ENCODE results near the gene SERPINA5.

The SERPINA5 gene

DNA sequence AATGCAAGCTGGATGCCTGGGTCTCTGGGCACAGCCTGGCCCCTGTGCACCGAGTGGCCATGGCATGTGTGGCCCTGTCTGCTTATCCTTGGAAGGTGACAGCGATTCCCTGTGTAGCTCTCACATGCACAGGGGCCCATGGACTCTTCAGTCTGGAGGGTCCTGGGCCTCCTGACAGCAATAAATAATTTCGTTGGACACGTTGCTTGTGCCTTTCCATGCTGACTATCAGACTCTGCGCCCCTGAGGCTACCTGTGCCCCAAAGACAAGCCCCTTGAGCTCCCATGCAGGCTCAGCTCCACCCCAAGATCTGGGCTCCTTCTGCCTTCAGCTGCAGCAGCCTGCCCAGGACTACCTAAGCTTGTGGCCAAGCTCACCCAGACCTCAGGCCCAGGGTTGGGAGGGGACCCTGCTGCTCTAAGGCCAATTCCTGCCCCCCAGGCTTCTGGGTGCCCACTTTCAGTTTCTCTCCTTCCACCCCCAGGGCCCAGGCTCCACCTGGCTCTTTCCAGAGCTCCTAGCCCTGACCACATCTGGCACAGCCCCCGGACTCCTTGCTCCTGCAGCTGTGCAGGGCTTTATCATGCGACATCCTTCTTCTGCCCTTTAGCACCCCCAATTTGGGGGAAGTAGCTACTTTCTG is 42.8 kb downstream of the SERPINA5 start:
- Histone ChIP-seq H3K4me1 (ENCODE audit: control insufficient read depth in 1 of 2, insufficient read depth in 2 of 2, low read length in 2 of 2) (no peaks in the 10 kb centered on the region), H3K36me3 (ENCODE audit: control insufficient read depth in 1 of 2, insufficient read depth in 2 of 2, low read length in 2 of 2) (no peaks in the 10 kb centered on the region), H2BK12ac (ENCODE audit: low read length) (no peak overlapping the region), H3K4me3 (ENCODE audit: low read depth, low read length) (no peak overlapping the region), H3K4ac (ENCODE audit: low read depth, low read length) (no peak overlapping the region), H2BK120ac (ENCODE audit: insufficient read depth, low read length, poor library complexity) (no peak overlapping the region), H2AFZ (ENCODE audit: insufficient read depth, low read length, poor library complexity) (no peak overlapping the region), H3K9me3 (ENCODE audit: insufficient read depth, low read depth, low read length) (peaks cover 14% of the 10 kb centered on the region), H4K91ac (ENCODE audit: low read depth, low read length) (no peak overlapping the region), H3K79me2 (ENCODE audit: control insufficient read depth, insufficient read depth, low read length, poor library complexity) (no peaks in the 10 kb centered on the region), H3K27me3 (ENCODE audit: insufficient read depth, low read length) (no peaks in the 10 kb centered on the region), H2AK5ac (ENCODE audit: low read length) (no peak overlapping the region), H3K14ac (ENCODE audit: low read length) (no peak overlapping the region), H3K79me1 (ENCODE audit: low read length) (no peaks in the 10 kb centered on the region), H3K4me2 (ENCODE audit: low read length) (no peak overlapping the region), H3K9ac (ENCODE audit: low read length) (no peak overlapping the region), H3K23ac (ENCODE audit: low read length) (no peak overlapping the region), H4K12ac (ENCODE audit: low read depth, low read length) (no peak overlapping the region), H3K18ac (ENCODE audit: low read length) (no peak overlapping the region), H2BK5ac (ENCODE audit: low read depth, low read length, poor library complexity) (no peak overlapping the region), H4K8ac (ENCODE audit: low read depth, low read length) (no peak overlapping the region), H3K27ac (ENCODE audit: low read depth, low read length) (no peak overlapping the region)
- no CpG with 5 or more reads among the region's 7 CpGs for WGBS (ENCODE audit: extremely low coverage, insufficient coverage, insufficient read length)
- no peak for DNase-seq

DNA sequence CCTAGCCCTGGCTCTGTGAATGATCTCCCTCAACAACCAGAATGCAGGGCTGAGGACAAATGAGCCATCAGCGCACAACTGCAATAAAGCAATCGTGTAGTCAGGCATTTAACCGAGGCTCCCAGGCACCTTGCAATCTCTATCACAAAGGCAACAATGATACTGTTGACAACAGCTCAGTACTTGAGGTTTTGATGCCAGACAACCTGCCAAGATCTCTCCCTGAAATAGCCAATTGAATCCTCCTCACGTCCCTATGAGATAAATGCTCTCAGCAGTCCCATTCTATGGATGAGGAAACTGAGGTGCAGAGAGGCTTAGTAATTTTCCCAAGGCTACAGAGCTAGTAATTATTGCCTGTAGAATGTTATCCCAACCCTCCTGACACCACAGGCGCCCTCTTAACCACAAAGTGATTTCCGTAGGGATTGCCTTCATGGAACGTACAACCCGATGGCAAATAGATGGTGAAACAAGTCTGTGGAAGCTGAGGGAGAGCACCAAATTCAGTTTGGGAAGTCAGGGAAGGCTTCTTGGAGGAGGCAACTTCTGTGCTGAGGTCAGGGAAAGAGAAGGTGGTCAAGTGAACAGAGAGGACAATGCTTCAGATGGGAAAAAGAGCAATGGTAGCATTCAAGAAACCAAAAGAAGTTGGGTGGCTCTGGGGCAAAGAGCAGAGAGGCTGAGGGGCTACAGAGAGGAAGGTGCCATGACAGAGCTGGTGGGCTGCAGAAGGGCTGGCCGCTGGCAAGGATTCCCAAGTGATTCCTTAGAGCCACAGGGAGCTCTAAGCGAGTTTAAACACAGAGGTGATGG is 43.5 kb downstream of the SERPINA5 start:
- Histone ChIP-seq H3K9ac (ENCODE audit: low read length) (no peak overlapping the region), H3K4ac (ENCODE audit: low read depth, low read length) (no peak overlapping the region), H3K36me3 (ENCODE audit: control insufficient read depth in 1 of 2, insufficient read depth in 2 of 2, low read length in 2 of 2) (no peaks in the 10 kb centered on the region), H3K14ac (ENCODE audit: low read length) (no peak overlapping the region), H2BK120ac (ENCODE audit: insufficient read depth, low read length, poor library complexity) (no peak overlapping the region), H3K9me3 (ENCODE audit: insufficient read depth, low read depth, low read length) (peaks cover 10% of the 10 kb centered on the region), H3K4me1 (ENCODE audit: control insufficient read depth in 1 of 2, insufficient read depth in 2 of 2, low read length in 2 of 2) (no peaks in the 10 kb centered on the region), H3K18ac (ENCODE audit: low read length) (no peak overlapping the region), H4K8ac (ENCODE audit: low read depth, low read length) (no peak overlapping the region), H3K27me3 (ENCODE audit: insufficient read depth, low read length) (no peaks in the 10 kb centered on the region), H2BK12ac (ENCODE audit: low read length) (no peak overlapping the region), H2AK5ac (ENCODE audit: low read length) (no peak overlapping the region), H3K27ac (ENCODE audit: low read depth, low read length) (no peak overlapping the region), H3K79me2 (ENCODE audit: control insufficient read depth, insufficient read depth, low read length, poor library complexity) (no peaks in the 10 kb centered on the region), H2AFZ (ENCODE audit: insufficient read depth, low read length, poor library complexity) (no peak overlapping the region), H4K91ac (ENCODE audit: low read depth, low read length) (no peak overlapping the region), H4K12ac (ENCODE audit: low read depth, low read length) (no peak overlapping the region), H3K4me3 (ENCODE audit: low read depth, low read length) (no peak overlapping the region), H3K4me2 (ENCODE audit: low read length) (no peak overlapping the region), H3K79me1 (ENCODE audit: low read length) (no peaks in the 10 kb centered on the region), H2BK5ac (ENCODE audit: low read depth, low read length, poor library complexity) (no peak overlapping the region), H3K23ac (ENCODE audit: low read length) (peak overlapping the region; percentile 40)
- no CpG with 5 or more reads among the region's 10 CpGs for WGBS (ENCODE audit: extremely low coverage, insufficient coverage, insufficient read length)
- DNase-seq = no peak

DNA sequence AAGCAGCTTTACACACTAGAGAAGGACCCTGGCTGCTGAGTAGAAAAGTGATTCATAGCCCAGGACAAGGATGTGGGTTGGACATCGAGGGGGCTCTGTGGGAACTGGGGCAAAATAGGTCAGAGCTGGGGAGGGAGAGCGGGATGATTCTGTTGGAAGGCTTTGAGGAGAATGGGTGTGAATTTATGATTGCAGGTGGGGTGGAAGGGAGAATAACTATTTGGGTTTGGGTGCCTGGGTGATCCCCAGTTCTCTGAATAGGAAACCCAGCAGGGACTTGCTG is 44.1 kb downstream of the SERPINA5 start:
- Histone ChIP-seq H3K4me2 (ENCODE audit: low read length) (no peak overlapping the region), H2BK5ac (ENCODE audit: low read depth, low read length, poor library complexity) (no peak overlapping the region), H3K4ac (ENCODE audit: low read depth, low read length) (no peak overlapping the region), H2AK5ac (ENCODE audit: low read length) (no peak overlapping the region), H3K14ac (ENCODE audit: low read length) (no peak overlapping the region), H2AFZ (ENCODE audit: insufficient read depth, low read length, poor library complexity) (no peak overlapping the region), H2BK120ac (ENCODE audit: insufficient read depth, low read length, poor library complexity) (no peak overlapping the region), H3K79me2 (ENCODE audit: control insufficient read depth, insufficient read depth, low read length, poor library complexity) (no peaks in the 10 kb centered on the region), H3K18ac (ENCODE audit: low read length) (no peak overlapping the region), H4K91ac (ENCODE audit: low read depth, low read length) (no peak overlapping the region), H3K79me1 (ENCODE audit: low read length) (no peaks in the 10 kb centered on the region), H3K36me3 (ENCODE audit: control insufficient read depth in 1 of 2, insufficient read depth in 2 of 2, low read length in 2 of 2) (no peaks in the 10 kb centered on the region), H3K4me3 (ENCODE audit: low read depth, low read length) (no peak overlapping the region), H4K8ac (ENCODE audit: low read depth, low read length) (no peak overlapping the region), H3K9ac (ENCODE audit: low read length) (no peak overlapping the region), H4K12ac (ENCODE audit: low read depth, low read length) (no peak overlapping the region), H3K27ac (ENCODE audit: low read depth, low read length) (no peak overlapping the region), H3K9me3 (ENCODE audit: insufficient read depth, low read depth, low read length) (peaks cover 7% of the 10 kb centered on the region), H3K23ac (ENCODE audit: low read length) (no peak overlapping the region), H2BK12ac (ENCODE audit: low read length) (no peak overlapping the region), H3K4me1 (ENCODE audit: control insufficient read depth in 1 of 2, insufficient read depth in 2 of 2, low read length in 2 of 2) (no peaks in the 10 kb centered on the region), H3K27me3 (ENCODE audit: insufficient read depth, low read length) (no peaks in the 10 kb centered on the region)
- no peak for DNase-seq
- WGBS (ENCODE audit: extremely low coverage, insufficient coverage, insufficient read length) = no CpG with 5 or more reads among the region's 2 CpGs

DNA sequence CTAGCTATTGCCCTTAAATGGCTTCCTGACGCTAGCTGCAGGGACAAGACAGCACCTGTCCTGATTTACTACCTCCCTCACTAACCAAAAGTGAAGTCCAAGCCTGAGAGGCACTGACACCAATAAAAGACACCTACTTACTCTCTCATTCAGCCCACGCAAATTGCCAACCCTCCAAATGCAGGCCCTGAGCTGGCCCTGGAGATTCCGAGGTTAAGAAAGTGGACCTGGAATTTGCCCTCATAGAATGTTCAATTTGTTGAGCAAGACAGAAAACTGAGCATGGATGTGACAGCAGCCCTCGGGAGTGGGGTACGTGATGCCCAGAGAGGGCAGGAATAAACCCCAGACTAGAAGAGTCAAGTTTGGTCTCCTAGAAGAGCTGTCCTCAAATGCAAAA is 47.4 kb downstream of the SERPINA5 start:
- H3K9me3 ChIP-seq (ENCODE audit: insufficient read depth, low read depth, low read length) = peaks cover 3% of the 10 kb centered on the region

More for the DNA sequence above, 47.4 kb downstream of the SERPINA5 start:
- no peak for DNase-seq
- Histone ChIP-seq H3K23ac (ENCODE audit: low read length) (no peak overlapping the region), H4K8ac (ENCODE audit: low read depth, low read length) (no peak overlapping the region), H3K79me1 (ENCODE audit: low read length) (no peaks in the 10 kb centered on the region), H3K9ac (ENCODE audit: low read length) (no peak overlapping the region), H3K14ac (ENCODE audit: low read length) (no peak overlapping the region), H3K4ac (ENCODE audit: low read depth, low read length) (no peak overlapping the region), H3K79me2 (ENCODE audit: control insufficient read depth, insufficient read depth, low read length, poor library complexity) (no peaks in the 10 kb centered on the region), H3K4me1 (ENCODE audit: control insufficient read depth in 1 of 2, insufficient read depth in 2 of 2, low read length in 2 of 2) (no peaks in the 10 kb centered on the region), H3K4me2 (ENCODE audit: low read length) (no peak overlapping the region), H2BK5ac (ENCODE audit: low read depth, low read length, poor library complexity) (no peak overlapping the region), H2BK12ac (ENCODE audit: low read length) (no peak overlapping the region), H3K27me3 (ENCODE audit: insufficient read depth, low read length) (no peaks in the 10 kb centered on the region), H2BK120ac (ENCODE audit: insufficient read depth, low read length, poor library complexity) (no peak overlapping the region), H3K18ac (ENCODE audit: low read length) (no peak overlapping the region), H3K4me3 (ENCODE audit: low read depth, low read length) (no peak overlapping the region), H2AK5ac (ENCODE audit: low read length) (no peak overlapping the region), H3K36me3 (ENCODE audit: control insufficient read depth in 1 of 2, insufficient read depth in 2 of 2, low read length in 2 of 2) (no peaks in the 10 kb centered on the region), H2AFZ (ENCODE audit: insufficient read depth, low read length, poor library complexity) (no peak overlapping the region), H4K91ac (ENCODE audit: low read depth, low read length) (no peak overlapping the region), H4K12ac (ENCODE audit: low read depth, low read length) (no peak overlapping the region), H3K27ac (ENCODE audit: low read depth, low read length) (no peak overlapping the region)
- no CpG with 5 or more reads among the region's 5 CpGs for WGBS (ENCODE audit: extremely low coverage, insufficient coverage, insufficient read length)
